Vagina (tissue), 2 donors: ENCODE results near the gene ETS2.

Source experiments
- POLR2AphosphoS5 ChIP-seq, 2 donors: sonication (generic); formaldehyde crosslinking; IDR thresholded peaks; one replicate each; pipeline ENCODE4 v1.9.0; 2017; ENCODE audit warnings: antibody characterized with exemption in 2 of 2, mild to moderate bottlenecking in 2 of 2, low read depth in 1 of 2; ENCODE audit not compliant: insufficient read depth in 1 of 2
- TF ChIP-seq, protein P1 (sequence below), 3 experiments: fragments of 450-650 bp in 2 of 3; fragments of 200-600 bp in 1 of 3; sonication (generic) in 1 of 3; IDR thresholded peaks; one replicate each; pipeline ENCODE4 v1.5.1; 2017 to 2019; ENCODE audit warnings: antibody characterized with exemption in 3 of 3, mild to moderate bottlenecking in 2 of 3, moderate library complexity in 2 of 3

DNA sequence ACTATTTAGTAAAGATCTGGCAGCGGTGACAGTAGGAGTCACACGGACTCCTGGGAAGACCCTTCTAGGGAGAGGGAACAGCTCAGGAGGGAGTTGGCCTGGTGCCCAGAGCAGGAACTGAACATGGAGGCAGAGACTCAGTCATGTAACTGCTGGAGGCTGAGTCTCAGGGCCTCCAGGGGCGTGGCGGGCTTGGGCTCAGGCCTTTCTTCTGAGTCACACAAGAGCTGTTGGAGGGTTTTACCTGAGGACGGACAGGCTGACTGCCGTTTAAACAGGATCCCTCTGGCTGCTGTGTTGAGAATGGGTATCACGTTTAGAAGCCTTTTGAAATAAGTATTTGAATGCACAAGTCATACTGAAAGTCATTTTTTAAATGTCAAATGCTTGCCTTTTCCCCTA, 7.2 kb upstream of the ETS2 start:
- TF ChIP-seq POLR2AphosphoS5 (IDR thresholded peaks at IDR 0.05; ENCODE audit: insufficient read depth in 1 of 2, low read depth in 1 of 2) = no peak
- TF ChIP-seq, protein P1, sequence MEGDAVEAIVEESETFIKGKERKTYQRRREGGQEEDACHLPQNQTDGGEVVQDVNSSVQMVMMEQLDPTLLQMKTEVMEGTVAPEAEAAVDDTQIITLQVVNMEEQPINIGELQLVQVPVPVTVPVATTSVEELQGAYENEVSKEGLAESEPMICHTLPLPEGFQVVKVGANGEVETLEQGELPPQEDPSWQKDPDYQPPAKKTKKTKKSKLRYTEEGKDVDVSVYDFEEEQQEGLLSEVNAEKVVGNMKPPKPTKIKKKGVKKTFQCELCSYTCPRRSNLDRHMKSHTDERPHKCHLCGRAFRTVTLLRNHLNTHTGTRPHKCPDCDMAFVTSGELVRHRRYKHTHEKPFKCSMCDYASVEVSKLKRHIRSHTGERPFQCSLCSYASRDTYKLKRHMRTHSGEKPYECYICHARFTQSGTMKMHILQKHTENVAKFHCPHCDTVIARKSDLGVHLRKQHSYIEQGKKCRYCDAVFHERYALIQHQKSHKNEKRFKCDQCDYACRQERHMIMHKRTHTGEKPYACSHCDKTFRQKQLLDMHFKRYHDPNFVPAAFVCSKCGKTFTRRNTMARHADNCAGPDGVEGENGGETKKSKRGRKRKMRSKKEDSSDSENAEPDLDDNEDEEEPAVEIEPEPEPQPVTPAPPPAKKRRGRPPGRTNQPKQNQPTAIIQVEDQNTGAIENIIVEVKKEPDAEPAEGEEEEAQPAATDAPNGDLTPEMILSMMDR (IDR thresholded peaks at IDR 0.05) = no peak
